ENCODE measurements around the gene PUM2.

Gene PUM2

GRCh38 chr2:20314562-20315501 is 35.8 kb downstream of the PUM2 start:
- H3K9me3 ChIP-seq (replicated peaks; ENCODE audit: insufficient read depth, low read length) = no peaks in the 10 kb centered on the region
- no peaks in the 10 kb centered on the region for H3F3A ChIP-seq (ENCODE audit: insufficient read depth, low read length)
- peaks cover 5% of the 10 kb centered on the region; the same call in 1 of the 2 replicates for H4K20me1 ChIP-seq (ENCODE audit: insufficient read depth, low read length)
- H3K36me3 ChIP-seq (replicated peaks; ENCODE audit: insufficient read depth, low read length) = peaks cover 18% of the 10 kb centered on the region; the same call in 1 of the 2 replicates
- no peak for DNase-seq
- H2AFZ ChIP-seq (ENCODE audit: low read length) = no peak overlapping the region
- H3K27ac ChIP-seq (ENCODE audit: low read length) = no peak overlapping the region
- H3K4me1 ChIP-seq (ENCODE audit: low read length) = no peaks in the 10 kb centered on the region
- no peak overlapping the region for H3K9ac ChIP-seq (ENCODE audit: low read length)
- no peaks in the 10 kb centered on the region for H3K9me2 ChIP-seq (replicated peaks; ENCODE audit: insufficient read depth, low read length)
- no peak overlapping the region for H3K4me2 ChIP-seq (ENCODE audit: low read depth, low read length)
- H3K4me3 ChIP-seq (ENCODE audit: low read length) = no peak overlapping the region
- TF ChIP-seq CTCF (IDR thresholded peaks at IDR 0.05; ENCODE audit: low read length) = no peak
- no peak for TF ChIP-seq EZH2 (optimal IDR thresholded peaks at IDR 0.05; ENCODE audit: low read depth, low read length)
- no peak for TF ChIP-seq EZH2phosphoT487 (IDR thresholded peaks at IDR 0.05; ENCODE audit: low read length)
- H3K27me3 ChIP-seq (replicated peaks; ENCODE audit: insufficient read depth, low read length) = no peaks in the 10 kb centered on the region
- H3K79me2 ChIP-seq (ENCODE audit: low read length) = peaks cover 94% of the 10 kb centered on the region

- no peak overlapping the region for H2AFZ ChIP-seq (ENCODE audit: low read length)
- peaks cover 6% of the 10 kb centered on the region; the same call in 1 of the 2 replicates for H4K20me1 ChIP-seq (ENCODE audit: insufficient read depth, low read length)
- TF ChIP-seq EZH2 (optimal IDR thresholded peaks at IDR 0.05; ENCODE audit: low read depth, low read length) (no peak), EZH2phosphoT487 (IDR thresholded peaks at IDR 0.05; ENCODE audit: low read length) (no peak), CTCF (IDR thresholded peaks at IDR 0.05; ENCODE audit: low read length) (no peak)
- H3K9me2 ChIP-seq (replicated peaks; ENCODE audit: insufficient read depth, low read length) = no peaks in the 10 kb centered on the region
- no peak overlapping the region for H3K9ac ChIP-seq (ENCODE audit: low read length)
- no peak overlapping the region for H3K4me3 ChIP-seq (ENCODE audit: low read length)
- peaks cover 94% of the 10 kb centered on the region for H3K79me2 ChIP-seq (ENCODE audit: low read length)
- DNase-seq = no peak
- no peak overlapping the region for H3K4me2 ChIP-seq (ENCODE audit: low read depth, low read length)
- no peaks in the 10 kb centered on the region for H3F3A ChIP-seq (ENCODE audit: insufficient read depth, low read length)
- no peaks in the 10 kb centered on the region for H3K27me3 ChIP-seq (replicated peaks; ENCODE audit: insufficient read depth, low read length)
- H3K4me1 ChIP-seq (ENCODE audit: low read length) = no peaks in the 10 kb centered on the region
- H3K36me3 ChIP-seq (replicated peaks; ENCODE audit: insufficient read depth, low read length) = peaks cover 15% of the 10 kb centered on the region; the same call in 1 of the 2 replicates
- no peak overlapping the region for H3K27ac ChIP-seq (ENCODE audit: low read length)
- no peaks in the 10 kb centered on the region for H3K9me3 ChIP-seq (replicated peaks; ENCODE audit: insufficient read depth, low read length)
Measured at GRCh38 chr2:20313659-20314058, 37.0 kb downstream of the PUM2 start.

- Histone ChIP-seq H3K9me2 (replicated peaks; ENCODE audit: insufficient read depth, low read length) (no peaks in the 10 kb centered on the region), H3F3A (ENCODE audit: insufficient read depth, low read length) (no peaks in the 10 kb centered on the region), H3K9me3 (replicated peaks; ENCODE audit: insufficient read depth, low read length) (no peaks in the 10 kb centered on the region), H4K20me1 (ENCODE audit: insufficient read depth, low read length) (peaks cover 6% of the 10 kb centered on the region; the same call in 1 of the 2 replicates), H3K27me3 (replicated peaks; ENCODE audit: insufficient read depth, low read length) (no peaks in the 10 kb centered on the region), H3K79me2 (ENCODE audit: low read length) (peaks cover 96% of the 10 kb centered on the region), H2AFZ (ENCODE audit: low read length) (no peak overlapping the region), H3K36me3 (replicated peaks; ENCODE audit: insufficient read depth, low read length) (peaks cover 15% of the 10 kb centered on the region; the same call in 1 of the 2 replicates), H3K4me1 (ENCODE audit: low read length) (no peaks in the 10 kb centered on the region), H3K4me3 (ENCODE audit: low read length) (no peak overlapping the region), H3K4me2 (ENCODE audit: low read depth, low read length) (no peak overlapping the region), H3K27ac (ENCODE audit: low read length) (no peak overlapping the region), H3K9ac (ENCODE audit: low read length) (no peak overlapping the region)
- DNase-seq = no peak
- TF ChIP-seq EZH2 (optimal IDR thresholded peaks at IDR 0.05; ENCODE audit: low read depth, low read length) = no peak
- TF ChIP-seq CTCF (IDR thresholded peaks at IDR 0.05; ENCODE audit: low read length) = no peak
- TF ChIP-seq EZH2phosphoT487 (IDR thresholded peaks at IDR 0.05; ENCODE audit: low read length) = no peak
Measured at GRCh38 chr2:20309001-20309400, 41.6 kb downstream of the PUM2 start.

Data from MM.1S (cell line).